GM19372 (cell line): Measurements from ENCODE around the gene ANHX.

Source experiments
- ATAC-seq: cut with Tn5 transposase; IDR thresholded peaks from one replicate; pipeline ENCODE4 v1.9.1; 2021; ENCODE audit warnings: mild to moderate bottlenecking, low read depth, moderate library complexity; ENCODE audit not compliant: unreplicated experiment

ANHX gene

DNA sequence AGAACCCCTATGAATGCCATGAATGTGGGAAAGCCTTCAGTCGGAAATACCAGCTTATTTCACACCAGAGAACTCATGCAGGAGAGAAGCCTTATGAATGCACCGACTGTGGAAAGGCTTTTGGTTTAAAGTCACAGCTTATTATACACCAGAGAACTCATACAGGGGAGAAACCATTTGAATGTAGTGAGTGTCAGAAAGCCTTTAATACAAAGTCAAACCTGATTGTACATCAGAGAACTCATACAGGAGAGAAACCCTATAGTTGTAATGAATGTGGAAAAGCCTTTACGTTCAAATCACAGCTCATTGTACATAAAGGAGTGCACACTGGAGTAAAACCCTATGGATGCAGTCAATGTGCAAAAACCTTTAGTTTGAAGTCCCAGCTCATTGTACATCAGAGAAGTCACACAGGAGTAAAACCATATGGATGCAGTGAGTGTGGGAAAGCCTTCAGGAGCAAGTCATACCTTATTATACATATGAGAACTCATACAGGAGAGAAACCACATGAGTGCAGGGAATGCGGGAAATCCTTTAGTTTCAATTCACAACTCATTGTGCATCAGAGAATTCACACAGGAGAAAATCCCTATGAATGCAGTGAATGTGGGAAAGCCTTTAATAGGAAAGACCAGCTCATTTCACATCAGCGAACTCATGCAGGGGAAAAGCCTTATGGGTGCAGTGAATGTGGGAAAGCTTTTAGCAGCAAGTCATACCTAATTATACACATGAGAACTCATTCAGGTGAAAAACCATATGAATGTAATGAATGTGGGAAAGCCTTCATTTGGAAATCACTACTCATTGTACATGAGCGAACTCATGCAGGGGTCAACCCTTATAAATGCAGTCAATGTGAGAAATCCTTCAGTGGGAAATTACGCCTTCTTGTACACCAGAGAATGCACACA, 32.1 kb downstream of the ANHX start:
- no peak for ATAC-seq

DNA sequence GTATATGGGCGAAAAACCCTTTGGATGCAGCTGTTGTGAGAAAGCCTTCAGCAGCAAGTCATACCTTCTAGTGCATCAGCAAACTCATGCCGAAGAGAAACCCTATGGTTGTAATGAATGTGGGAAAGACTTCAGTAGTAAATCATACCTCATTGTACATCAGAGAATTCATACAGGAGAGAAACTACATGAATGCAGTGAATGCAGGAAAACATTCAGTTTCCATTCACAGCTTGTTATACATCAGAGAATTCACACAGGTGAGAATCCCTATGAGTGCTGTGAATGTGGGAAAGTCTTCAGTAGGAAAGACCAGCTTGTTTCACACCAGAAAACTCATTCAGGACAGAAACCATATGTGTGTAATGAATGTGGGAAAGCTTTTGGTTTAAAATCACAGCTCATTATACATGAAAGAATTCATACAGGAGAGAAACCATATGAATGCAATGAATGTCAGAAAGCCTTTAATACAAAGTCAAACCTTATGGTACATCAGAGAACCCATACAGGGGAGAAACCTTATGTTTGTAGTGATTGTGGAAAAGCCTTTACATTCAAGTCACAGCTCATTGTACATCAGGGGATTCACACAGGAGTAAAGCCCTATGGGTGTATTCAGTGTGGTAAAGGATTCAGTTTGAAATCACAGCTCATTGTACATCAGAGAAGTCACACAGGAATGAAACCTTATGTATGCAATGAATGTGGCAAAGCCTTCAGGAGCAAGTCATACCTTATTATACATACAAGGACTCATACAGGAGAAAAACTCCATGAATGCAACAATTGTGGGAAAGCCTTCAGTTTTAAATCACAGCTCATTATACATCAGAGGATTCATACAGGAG, 33.0 kb downstream of the ANHX start:
- no peak for ATAC-seq

GRCh38 chr12:133201888-133202287, 33.8 kb downstream of the ANHX start:
- no peak for ATAC-seq

DNA sequence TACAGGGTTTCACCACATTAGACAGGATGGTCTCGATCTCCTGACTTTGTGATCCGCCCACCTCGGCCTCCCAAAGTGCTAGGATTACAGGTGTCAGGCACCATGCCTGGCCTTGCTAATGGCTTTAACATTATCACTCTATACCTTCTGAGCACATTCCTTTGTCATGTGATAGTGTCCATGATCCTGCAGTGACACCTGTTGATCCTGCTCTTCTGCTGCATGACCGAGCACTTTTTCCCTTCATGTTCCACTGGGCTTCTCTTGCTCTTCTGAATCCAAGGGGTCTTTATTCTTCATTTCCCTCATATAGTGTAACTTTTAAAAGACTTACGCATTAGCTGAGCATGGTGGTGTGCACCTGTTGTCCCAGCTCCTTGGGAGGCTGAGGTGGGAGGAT, 42.8 kb downstream of the ANHX start:
- no peak for ATAC-seq

- no peak for ATAC-seq
These were observed 45.5 kb downstream of the ANHX start for GRCh38 chr12:133190176-133190575.

DNA sequence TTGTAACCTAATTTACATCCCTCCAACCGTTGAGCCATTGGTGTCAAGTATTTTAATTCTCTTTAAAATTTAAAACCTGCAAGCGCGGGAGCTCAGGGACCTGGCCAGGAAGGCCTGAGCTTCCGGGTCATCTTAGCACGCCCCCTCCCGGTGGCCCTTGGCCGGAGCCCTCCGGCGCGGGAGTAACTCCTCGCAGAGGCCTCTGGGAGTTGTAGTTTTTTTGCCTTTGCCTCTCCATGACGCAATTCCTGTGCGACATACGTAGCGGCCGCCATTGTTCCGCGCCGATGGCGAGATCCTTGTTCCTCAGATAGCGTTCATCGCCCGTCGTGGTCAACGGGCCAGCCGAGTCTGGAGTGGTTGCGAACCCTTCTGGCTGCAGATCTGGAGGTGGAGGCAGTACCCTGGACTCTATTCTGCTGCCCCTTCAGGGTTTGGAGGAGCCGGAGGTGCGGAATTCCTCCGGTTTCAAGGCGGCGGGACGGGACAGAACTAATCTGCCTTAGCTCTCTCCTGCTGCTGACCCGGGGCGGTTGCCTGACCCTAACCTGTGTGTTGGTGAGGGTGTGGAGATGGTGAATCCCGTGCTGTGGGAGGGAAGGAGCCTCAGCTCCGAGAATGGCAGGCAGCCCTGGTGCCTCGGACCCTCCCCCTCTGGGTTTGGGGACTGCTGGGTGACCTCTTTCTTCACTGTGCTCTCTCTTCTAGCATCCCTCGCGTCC, 54.3 kb downstream of the ANHX start, which contains the start of gene ZNF268:
Gene ZNF268 (plus strand): TSS at position 258 of the 722 bp plus-strand sequence. CDS start 503 bp downstream, outside the sequence.
- peak; percentile 95 for ATAC-seq

DNA sequence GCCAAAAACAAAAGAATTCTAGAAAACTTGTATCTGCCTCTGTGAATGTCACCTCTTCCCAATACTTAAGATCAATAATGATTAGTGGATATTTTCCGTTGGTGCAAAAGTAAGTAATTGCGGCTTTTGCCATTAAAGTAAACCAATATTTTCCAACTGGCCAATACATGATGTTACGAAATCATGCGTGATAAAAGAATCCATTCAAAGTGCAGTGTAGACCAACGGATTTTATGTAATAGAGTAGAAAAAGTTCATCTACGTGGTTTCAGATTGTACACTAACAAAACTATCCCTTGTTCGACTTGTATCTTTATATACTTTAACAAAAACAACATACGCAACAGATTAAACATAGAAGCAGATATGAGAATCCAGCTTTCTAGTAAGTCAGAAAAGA, 55.0 kb downstream of the ANHX start:
- ATAC-seq = no peak

- ATAC-seq = no peak
These were observed 60.8 kb downstream of the ANHX start for GRCh38 chr12:133174901-133175300.

DNA sequence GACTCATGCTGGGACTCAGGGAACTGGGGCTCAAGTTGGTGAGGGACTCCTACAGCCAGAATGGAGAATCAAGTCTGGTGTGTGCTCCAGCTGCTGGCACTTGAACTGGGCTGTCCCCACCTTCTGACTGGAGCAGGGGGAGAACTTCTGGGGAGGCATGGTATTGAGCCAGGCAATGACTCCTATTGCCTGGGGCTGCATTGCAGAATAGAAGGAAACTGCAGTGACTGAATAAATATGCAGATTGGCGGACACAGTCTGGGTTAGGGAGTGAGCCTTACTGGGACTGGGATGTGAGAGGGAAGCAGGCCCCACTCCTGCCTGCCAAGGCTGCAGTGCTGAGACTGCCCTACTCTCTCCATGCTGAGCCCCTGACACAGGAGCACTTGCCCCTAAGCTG, 63.2 kb downstream of the ANHX start:
- ATAC-seq = no peak
